ENCODE results near the gene ABCD2.
A peak's percentile ranks its signal among the peaks of the same experiment; 100 is the strongest.
"Not testable (repeated sequence)": the region's sequence is repeated elsewhere in the genome, so short reads cannot be mapped to it uniquely, and the experiment has no call there.

ABCD2 gene

DNA sequence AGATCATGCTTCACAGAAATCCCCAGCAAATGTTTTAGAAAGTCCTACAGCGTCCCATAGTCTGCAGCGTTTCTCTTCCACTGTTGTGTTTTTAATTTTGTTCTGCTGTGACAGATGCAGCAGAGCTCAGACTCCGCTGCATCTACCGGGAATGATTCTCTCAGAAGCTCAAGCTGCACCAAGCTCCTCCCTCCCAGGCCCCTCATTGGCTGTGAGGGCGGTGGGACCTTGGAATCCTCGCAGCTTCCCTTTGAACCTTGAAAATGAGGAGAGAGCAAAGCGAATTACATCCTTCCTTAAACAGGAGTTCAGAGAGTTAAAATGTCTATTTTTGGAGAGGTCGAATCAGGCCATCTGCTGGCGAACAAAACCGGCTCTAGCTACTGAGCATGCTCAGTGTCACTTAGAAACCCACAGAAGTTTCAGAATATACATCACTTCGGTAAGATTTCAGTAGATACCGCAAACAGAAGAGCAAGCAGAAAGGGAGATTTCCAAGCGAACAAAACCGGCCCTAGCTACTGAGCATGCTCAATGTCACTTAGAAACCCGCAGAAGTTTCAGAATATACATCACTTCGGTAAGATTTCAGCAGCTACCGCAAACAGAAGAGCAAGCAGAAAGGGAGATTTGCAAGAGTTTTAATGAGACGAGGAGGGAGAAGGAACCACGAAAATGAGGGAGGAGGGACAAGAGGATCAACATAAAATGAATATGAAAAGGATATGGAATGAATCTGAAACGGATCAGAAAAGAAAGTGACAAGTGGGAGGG, at the start of gene ABCD2:
ABCD2 (minus strand) TSS at position 144 of the 774 bp plus-strand sequence. CDS start 188 bp downstream, outside the sequence.
- DNase-seq, result peak; percentile 100

DNA sequence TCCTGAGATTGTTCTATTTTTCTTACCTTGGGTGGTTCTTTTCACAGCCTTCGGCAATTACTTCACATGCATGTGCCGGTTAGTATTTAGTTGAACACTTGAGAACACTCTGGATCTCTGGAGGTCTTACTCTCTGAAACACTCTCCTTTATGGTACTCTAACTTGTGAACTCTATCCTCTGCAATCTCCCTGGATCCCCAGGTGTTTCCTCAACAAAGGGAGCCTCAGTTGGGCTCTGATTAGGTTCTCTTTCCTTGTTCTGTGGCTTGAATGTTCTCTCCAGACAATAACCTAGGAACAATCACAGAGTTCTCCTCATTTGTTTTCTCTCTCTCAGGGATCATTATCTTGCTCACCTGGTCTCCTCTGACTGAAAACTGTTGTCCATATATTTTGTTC, 40.5 kb upstream of the ABCD2 start:
- DNase-seq, result no peak

DNA sequence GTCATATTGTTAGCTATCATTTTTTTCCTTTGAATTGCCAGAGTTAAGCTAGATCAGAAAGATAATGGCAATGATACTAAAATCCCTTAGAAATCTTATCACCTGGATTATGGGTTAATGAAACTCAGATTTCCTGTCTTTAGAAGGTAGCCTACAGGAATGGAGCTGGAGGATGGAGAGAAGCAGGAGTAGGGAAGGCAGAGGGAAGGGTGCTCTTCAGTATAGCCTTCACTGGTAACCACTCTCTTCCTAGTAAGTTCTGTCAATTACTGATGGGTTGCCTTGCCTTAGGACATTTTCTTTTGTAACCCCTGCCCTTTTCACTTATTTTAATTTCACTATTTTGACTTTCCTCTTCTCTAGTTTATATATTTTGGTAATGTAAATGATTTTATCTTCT, 27.8 kb upstream of the ABCD2 start:
- DNase-seq, result no peak

DNA sequence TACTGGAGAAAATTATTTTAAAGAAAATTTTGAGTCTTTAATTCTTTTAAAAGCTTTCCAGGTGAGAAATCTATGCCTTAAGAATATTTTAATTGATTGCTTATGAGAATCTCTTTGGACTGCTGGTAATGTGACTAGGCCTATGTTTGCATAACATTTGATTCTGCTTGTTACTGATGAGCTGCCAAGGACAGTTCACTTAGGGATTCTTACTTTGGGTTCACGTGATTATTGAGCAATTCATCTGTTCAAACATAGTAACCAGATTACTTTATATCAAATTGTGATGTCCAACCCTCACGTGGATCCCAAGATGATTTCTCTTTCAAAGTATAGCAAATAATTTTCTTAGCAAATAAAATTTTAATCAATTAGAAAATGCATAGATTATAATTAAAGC, 27.4 kb upstream of the ABCD2 start:
- no peak for DNase-seq

DNA sequence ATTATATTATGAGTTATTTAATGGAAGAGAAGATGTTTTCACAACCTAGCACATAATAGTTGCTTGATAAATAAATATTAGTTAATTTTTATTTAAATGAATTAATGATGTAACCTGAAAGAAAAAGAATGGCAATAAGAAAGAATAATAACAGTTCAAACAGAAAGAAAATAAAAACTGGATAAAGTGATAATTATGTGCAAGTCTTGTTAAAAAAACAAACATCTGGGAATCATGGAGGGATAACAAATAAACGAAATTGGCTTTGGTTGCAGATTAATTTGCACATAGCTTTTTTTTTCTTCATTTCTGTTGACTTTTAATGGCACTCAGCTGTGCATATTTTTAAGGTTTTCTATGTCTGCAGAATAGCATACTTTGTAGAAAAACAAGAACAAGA, 23.4 kb upstream of the ABCD2 start:
- DNase-seq, result no peak

DNA sequence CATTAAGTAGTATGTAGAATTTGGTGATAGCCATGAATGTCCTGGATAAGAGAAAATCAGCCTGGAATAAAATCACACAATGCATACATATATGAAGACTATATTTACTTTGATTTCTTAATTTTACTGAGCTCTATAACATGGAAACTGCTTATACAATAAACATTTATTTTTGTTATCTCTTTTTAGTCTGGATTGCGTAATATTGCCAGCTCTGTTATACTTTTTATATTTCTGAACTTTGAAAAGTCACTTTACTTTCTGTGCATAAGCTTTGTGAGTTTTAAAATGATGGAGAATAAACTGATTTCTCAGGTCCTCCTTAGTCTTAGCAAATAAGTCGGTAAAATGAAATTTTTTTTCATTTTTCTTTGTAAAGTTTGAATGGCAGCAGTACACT, 19.2 kb upstream of the ABCD2 start:
- DNase-seq, result no peak

DNA sequence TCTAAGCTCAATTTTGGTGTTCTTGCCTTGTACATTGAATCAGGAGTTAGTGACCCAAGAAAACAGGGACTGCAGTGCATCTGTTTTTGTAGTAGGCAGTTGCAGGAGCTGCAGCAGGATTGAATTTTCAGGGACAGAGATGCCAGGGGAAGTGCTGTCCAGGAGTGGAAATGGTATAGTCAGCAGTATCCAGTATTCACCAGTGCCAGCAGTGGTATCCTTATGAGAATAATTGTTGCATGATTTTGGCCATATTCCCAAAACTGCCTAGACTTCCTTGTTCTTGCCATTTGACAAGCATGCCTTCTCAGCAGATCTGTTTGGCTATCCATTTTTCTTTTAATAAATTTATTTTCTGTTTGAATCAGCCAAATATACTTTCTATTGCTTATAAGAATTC, 18.6 kb upstream of the ABCD2 start:
- DNase-seq, result no peak

DNA sequence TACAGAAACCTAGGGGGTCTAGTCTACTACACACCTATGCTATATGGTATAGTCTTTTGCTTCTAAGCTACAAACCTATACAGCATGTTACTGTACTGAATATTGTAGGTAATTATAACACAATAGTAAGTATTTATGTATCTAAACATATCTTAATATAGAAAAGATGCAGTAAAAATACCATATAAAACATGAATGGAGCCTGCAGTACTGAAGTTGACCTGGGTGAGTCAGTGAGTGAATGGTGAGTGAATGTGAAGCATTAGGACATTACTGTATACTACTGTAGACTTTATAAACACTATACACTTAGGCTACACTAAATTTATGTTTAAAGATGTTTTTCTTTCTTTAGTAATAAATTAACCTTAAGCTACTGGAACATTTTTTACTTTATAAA, 13.1 kb upstream of the ABCD2 start:
- no peak for DNase-seq

DNA sequence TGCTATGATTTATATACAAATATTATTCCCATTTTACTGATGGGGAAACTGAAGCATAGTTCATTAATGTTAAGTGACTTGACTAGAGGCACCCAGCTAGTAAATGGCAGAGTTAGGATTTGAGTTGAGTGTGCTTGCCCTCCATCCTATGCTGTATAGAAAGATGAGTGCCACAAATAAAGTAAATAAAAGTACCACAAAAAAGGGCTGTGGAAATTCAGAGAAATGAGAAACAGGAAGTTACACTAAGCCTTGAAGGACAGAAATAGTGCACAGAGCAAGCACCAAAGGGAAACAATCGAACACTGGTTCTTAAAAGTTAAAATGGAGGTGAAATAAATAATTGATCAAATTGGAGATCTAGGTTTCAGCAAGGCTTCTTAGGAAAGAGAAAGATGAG, 9.2 kb upstream of the ABCD2 start:
- peak; percentile 77 for DNase-seq

DNA sequence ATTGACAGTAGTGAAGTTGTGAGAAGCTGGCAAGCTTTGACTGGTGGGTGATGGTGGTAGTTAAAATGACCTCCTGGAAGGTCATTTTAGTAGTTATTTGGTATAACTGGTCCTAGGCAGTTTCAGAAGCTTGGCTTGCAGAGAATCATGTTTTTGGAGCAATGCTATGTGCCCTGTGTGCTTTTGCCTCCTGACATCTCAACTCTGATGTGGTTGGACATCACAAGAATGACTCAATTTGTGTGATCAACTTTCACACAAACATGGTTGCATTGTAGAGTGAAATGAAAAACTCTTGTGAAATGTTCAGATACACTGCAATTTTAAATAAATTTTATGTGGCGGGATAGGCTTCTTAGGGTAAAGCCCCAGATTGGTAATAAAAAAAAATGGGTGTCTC, 8.3 kb upstream of the ABCD2 start:
- peak; percentile 23 for DNase-seq

DNA sequence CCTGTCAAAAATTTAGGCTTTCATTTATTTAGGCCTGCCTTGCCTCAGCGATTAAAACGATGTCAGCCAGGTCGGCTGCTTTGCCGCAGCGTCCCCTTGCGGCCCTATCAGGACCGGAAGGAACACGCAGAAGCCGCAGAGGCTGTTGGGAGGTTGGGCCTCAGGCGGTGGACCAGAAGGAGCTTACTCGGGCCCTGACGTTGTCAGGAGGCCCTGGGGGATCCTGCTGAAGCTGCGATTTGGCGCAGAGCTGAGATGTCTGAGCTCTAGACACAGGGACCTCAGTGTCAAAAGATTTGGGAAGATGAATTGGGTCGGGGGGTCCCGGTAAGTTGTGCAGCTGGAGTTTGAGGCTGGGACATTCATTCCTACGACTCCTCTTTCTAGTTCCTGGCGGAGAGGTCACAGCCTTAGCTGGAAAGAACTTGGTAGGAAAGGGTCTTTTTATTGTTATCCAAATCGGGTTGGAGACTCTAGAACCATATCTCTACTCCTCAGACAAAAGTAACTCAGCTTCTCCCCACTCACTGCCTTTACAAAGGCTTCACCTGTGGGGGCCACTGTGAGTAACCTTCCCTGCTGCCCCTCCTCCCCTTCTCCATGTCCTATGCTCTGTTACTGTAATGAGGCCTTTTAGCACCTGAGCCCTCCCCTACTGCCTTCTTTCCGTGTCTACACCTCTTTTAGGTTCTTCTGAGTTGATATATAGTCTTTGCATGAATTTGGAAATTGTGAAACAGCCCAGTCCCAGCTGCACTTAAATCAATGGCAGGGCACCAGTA, 6.6 kb upstream of the ABCD2 start:
- DNase-seq, result peak; percentile 58

DNA sequence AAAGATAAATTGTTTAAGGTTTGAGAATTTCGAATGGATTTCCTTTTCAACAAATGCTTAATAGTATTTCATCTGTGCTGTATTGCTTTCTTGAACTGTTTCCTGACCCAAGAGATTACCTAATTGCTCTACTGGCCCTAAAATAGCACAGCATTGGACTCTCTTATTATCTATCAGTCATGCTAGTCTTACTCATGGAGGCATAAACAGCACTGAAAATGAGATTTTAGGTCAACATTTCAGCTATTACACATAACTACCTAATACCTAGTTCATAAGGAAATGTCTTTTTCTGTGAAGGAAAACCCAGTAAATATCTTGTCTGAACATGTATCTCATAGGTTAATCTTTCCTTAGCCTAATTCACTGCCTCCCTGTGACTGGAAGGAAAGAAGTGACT, 4.3 kb upstream of the ABCD2 start:
- peak; percentile 24 for DNase-seq

DNA sequence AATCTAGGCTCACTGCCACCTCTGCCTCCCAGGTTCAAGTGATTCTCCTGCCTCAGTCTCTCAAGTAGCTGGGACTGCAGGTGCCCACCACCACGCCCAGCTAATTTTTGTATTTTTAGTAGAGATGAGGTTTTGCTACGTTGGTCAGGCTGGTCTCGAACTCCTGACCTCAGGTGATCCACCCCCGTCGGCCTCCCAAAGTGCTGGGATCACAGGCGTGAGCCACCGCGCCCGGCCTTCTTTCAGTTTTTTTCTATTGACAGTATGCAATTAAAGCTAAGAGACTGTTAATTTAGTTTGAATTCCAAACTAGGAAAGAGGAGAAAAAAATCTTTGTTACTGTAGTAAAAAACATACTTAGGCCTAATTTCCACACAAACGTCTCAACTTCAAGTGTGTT, 3.6 kb upstream of the ABCD2 start:
- not testable (repeated sequence) for DNase-seq

DNA sequence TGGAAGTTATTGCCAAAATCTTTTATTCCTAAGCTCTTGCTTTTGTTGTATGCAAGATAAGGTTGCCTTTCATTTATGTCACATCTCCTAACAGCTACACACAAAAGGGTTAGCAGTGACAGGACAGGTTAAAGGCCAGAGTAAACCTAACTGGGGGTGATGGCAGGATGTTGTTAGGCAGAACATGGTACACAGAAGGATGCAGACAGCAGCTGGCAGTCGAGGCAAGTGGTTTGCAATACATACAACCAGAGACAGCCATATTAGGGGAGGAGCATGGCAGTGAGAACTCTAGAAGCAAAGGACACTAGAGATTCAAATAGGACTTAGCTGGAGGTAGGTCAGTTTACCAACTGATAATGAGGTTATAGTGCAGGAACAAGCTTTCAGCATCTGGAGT, 2.7 kb upstream of the ABCD2 start:
- no peak for DNase-seq

DNA sequence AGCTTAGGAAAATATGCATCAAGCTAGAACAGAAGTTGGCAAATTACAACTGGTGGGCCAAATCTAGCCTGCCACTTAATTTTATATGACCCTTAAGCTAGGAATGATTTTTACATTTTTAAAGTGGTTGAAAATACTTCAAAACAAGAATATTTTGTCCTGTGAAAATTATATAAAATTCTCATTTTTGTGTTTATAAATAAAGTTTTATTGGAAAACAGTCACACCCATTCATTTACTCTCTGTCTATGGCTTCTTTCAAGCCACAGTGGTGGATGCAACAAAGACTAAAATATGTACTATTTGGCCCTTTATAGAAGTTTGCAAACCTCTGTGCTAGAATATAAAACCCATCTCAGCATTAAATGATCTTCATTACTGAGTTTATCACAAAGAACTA, 2.1 kb upstream of the ABCD2 start:
- DNase-seq, result no peak

DNA sequence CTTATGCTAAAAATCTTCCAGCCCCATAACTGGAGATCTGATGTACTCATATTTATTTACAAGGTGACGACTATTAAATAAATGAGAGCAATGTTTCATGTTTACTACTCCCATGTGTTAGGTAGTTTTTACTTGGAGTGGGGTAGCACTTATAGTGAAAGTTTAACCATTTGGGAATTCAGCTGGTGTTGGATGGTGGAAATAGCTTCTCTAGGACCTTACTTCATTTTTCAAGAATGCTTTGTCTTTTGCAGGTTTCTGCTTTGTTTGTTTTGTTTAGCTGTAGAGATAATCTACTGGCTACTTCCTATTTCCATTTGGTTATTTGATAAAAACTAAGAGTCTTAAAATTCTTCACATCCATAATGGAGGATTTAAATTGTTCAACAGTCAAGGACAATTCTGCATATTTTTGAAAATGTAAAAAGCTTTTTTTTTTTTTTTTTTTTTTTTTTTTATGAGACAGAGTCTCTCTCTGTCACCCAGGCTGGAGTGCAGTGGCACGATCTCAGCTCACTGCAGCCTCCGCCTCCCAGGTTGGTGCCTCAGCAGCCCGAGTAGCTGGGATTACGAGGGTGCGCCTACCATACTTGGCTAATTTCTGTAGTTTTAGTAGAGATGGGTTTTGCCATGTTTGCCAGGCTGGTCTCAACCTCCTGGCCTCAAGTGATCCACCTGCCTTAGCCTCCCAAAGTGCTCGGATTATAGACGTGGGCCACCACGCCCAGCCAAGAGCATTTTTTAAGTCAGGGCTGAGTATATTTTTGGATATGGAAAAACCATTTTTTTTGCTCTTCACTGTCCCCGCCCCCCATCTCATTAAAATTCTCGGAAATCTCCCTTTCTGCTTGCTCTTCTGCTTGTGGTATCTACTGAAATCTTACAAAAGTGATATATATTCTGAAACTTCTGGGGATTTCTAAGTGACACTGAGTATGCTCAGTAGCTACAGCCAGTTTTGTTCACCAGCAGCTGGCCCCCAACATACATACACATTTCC, 1.4 kb upstream of the ABCD2 start:
- DNase-seq, result peak; percentile 46

DNA sequence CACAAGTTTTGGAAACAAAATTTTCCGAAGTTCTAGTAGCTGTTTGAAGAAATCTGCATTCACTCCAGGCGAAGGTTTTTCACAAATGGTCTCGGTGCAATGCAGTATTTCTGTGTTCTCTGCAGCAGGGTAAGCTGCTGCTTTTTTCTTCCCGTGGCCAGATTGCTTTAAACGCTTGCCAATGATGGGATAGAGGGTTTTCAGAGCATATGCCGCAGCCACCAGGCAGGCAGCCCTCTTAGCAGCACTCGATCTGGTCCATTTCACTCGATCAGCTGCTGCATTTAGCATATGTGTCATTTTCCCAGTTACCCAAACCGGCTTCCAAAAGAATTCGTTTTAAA, 315 bp downstream of the ABCD2 start:
- no peak for DNase-seq

DNA sequence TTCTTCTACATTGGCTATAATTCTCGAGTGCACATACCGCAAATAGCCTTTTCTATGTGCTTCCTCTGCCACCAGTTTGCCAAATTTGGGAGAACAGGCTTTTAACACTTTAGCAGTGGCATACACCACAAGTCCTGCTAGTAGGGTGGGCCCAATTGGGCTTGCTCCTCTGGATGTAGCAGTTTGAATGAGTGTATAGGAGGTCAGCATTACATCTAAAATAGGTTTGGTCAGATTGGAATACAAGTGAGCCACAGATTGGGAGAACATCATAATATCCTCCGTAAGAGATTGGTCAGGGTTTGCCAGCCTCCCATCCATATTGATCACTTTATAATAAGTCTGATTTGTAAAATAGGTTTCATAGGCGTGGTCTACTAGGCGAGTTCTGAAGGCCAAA, 902 bp downstream of the ABCD2 start:
- DNase-seq, result no peak

DNA sequence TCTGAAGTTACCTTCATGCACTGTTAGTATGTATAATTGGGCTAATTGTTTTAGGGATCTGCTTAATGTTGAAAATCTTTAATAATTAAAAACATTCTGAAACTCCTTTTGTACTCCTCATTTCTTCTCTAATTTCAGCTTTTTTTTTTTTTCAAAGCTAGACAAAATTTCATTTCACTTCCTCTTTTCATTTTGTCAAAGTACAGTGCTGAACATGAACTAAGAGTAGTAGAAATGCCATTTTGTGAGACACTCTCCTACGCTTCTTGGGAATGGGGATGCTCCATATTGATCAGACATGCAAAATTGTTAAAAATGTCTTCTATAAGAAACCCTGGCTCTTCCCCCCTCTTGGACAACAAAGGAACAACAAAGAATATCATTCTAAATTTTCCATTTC, 1.7 kb downstream of the ABCD2 start:
- peak; percentile 73 for DNase-seq

DNA sequence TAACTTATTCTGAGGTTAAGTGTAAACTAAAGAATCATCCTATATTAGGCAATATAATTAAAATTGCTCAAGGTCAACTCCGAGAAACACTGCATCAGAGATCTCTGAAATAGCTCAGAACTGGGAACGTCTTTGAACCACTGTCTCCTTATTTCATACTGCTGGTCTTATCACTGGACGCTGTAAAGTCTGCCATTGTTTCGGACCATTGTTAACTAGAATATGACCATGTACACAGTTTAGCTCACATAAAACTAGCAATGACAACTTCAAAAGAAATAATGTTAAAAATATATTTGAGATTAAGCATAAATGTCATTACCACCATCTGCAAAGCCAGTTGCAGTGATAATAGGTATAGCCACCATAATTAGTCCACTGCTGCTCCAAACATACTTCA, 2.9 kb downstream of the ABCD2 start:
- DNase-seq, result no peak

DNA sequence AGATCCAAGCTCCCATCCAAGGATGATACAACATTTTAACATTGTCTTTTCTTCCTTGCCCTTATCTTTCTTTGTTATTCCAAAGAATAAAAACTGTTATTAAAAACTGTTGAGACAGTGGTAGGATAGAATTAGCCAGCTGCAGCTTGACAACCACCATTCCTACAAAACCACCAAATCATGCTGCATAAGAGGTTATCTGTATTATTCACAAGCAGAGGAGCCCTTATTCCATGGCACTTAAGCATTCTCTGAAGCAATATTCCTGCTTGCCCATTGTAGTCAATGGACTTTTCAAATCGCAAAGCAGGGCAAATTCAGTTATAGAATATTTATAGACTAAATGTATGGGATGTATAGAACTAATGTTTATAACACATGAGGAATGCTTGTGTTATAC, 3.4 kb downstream of the ABCD2 start:
- DNase-seq, result no peak

DNA sequence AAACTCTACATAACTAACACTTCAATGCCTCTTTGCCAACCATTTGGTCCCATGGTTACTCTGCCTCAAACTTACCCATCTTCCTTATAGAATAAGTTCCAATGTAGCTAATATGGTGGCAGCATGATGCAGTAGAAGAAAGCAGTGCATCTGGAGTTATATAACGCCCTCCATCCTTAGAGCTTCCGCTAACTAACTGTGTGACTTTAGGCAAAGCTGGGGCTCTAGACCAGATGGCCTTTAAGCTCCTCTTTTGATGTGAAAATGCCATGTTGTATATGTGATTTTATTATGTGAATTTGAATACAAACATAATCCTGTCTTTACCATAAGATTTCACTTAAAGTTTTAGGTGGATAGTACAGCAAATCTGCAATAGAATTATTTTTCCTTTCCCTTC, 6.1 kb downstream of the ABCD2 start:
- DNase-seq, result no peak

DNA sequence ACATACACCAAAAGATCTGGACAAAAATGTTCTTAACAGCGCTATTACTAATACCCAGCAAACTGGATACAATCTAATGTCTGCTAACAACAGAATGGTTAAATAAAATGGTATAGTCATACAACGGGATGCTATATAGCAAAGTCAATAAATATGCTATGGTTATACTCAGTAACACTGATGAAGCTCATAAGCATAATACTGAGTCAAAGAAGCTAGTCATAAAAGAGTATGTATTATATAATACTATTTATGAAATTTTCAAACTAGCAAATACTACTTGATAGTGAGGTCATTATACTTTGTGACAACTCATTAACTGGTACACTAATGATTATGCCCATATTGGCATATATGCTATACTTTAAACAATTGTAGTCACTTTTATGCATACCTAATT, 7.4 kb downstream of the ABCD2 start:
- DNase-seq, result no peak

All from MV-4-11 (cell line).